Measurements from ENCODE around the gene STARD7. TPM values are rescaled to one million over a fixed set of nuclear protein-coding genes. Genes with fewer than 3 reads are reported as not detected.

STARD7 gene
- total and polyA plus RNA-seq, 9 of the 15 experiments (the other 6 are each of a cell fraction or from before 2014, with no cell fraction given) = 90.9 to 196 (median 145) TPM

DNA sequence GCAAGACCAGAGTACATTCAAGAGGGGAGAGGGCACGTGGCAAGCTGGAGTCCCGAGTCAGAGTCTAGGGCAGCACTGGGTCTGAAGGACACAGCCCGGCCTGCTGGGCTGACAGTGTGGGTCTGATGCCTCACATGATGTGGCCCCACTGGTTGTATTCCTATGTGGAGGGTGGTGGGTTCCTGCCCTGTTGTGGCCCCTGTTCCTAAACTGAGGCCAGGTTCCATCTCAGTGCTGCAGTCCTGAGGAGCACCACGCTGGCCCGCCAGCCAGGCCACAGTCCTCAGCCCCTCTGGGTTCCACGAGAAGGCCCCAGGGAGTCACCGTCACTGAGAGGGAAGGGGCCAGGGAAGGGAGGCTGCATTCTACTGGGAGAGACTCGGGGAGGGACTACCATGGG lies 43.9 kb upstream of the STARD7 start (continued):
- TF ChIP-seq, protein P1, sequence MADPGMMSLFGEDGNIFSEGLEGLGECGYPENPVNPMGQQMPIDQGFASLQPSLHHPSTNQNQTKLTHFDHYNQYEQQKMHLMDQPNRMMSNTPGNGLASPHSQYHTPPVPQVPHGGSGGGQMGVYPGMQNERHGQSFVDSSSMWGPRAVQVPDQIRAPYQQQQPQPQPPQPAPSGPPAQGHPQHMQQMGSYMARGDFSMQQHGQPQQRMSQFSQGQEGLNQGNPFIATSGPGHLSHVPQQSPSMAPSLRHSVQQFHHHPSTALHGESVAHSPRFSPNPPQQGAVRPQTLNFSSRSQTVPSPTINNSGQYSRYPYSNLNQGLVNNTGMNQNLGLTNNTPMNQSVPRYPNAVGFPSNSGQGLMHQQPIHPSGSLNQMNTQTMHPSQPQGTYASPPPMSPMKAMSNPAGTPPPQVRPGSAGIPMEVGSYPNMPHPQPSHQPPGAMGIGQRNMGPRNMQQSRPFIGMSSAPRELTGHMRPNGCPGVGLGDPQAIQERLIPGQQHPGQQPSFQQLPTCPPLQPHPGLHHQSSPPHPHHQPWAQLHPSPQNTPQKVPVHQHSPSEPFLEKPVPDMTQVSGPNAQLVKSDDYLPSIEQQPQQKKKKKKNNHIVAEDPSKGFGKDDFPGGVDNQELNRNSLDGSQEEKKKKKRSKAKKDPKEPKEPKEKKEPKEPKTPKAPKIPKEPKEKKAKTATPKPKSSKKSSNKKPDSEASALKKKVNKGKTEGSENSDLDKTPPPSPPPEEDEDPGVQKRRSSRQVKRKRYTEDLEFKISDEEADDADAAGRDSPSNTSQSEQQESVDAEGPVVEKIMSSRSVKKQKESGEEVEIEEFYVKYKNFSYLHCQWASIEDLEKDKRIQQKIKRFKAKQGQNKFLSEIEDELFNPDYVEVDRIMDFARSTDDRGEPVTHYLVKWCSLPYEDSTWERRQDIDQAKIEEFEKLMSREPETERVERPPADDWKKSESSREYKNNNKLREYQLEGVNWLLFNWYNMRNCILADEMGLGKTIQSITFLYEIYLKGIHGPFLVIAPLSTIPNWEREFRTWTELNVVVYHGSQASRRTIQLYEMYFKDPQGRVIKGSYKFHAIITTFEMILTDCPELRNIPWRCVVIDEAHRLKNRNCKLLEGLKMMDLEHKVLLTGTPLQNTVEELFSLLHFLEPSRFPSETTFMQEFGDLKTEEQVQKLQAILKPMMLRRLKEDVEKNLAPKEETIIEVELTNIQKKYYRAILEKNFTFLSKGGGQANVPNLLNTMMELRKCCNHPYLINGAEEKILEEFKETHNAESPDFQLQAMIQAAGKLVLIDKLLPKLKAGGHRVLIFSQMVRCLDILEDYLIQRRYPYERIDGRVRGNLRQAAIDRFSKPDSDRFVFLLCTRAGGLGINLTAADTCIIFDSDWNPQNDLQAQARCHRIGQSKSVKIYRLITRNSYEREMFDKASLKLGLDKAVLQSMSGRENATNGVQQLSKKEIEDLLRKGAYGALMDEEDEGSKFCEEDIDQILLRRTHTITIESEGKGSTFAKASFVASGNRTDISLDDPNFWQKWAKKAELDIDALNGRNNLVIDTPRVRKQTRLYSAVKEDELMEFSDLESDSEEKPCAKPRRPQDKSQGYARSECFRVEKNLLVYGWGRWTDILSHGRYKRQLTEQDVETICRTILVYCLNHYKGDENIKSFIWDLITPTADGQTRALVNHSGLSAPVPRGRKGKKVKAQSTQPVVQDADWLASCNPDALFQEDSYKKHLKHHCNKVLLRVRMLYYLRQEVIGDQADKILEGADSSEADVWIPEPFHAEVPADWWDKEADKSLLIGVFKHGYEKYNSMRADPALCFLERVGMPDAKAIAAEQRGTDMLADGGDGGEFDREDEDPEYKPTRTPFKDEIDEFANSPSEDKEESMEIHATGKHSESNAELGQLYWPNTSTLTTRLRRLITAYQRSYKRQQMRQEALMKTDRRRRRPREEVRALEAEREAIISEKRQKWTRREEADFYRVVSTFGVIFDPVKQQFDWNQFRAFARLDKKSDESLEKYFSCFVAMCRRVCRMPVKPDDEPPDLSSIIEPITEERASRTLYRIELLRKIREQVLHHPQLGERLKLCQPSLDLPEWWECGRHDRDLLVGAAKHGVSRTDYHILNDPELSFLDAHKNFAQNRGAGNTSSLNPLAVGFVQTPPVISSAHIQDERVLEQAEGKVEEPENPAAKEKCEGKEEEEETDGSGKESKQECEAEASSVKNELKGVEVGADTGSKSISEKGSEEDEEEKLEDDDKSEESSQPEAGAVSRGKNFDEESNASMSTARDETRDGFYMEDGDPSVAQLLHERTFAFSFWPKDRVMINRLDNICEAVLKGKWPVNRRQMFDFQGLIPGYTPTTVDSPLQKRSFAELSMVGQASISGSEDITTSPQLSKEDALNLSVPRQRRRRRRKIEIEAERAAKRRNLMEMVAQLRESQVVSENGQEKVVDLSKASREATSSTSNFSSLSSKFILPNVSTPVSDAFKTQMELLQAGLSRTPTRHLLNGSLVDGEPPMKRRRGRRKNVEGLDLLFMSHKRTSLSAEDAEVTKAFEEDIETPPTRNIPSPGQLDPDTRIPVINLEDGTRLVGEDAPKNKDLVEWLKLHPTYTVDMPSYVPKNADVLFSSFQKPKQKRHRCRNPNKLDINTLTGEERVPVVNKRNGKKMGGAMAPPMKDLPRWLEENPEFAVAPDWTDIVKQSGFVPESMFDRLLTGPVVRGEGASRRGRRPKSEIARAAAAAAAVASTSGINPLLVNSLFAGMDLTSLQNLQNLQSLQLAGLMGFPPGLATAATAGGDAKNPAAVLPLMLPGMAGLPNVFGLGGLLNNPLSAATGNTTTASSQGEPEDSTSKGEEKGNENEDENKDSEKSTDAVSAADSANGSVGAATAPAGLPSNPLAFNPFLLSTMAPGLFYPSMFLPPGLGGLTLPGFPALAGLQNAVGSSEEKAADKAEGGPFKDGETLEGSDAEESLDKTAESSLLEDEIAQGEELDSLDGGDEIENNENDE (IDR thresholded peaks at IDR 0.05; ENCODE audit: low read depth, low read length) = no peak
- no peak for TF ChIP-seq MED1 (CRISPR knock-in tag; IDR thresholded peaks at IDR 0.05; ENCODE audit: borderline replicate concordance)
- no peak for TF ChIP-seq KLF13 (tag; IDR thresholded peaks at IDR 0.05; ENCODE audit: borderline replicate concordance, low read depth)
- TF ChIP-seq ZFP30 (CRISPR knock-in tag; IDR thresholded peaks at IDR 0.05; ENCODE audit: borderline replicate concordance) = no peak
- no peak for TF ChIP-seq KDM4B (IDR thresholded peaks at IDR 0.05; ENCODE audit: borderline replicate concordance in 2 of 2, low read depth in 1 of 2)
- TF ChIP-seq SP1 (CRISPR knock-in tag; IDR thresholded peaks at IDR 0.05) = no peak

Data from K562 (cell line).